Vagina (tissue), 2 donors: ENCODE measurements around the gene STX7. TPM values are rescaled to one million over a fixed set of nuclear protein-coding genes. Genes with fewer than 3 reads are reported as not detected.
A peak's percentile ranks its signal among the peaks of the same experiment; 100 is the strongest.
"Not testable (repeated sequence)": the region's sequence is repeated elsewhere in the genome, so short reads cannot be mapped to it uniquely, and the experiment has no call there.

Experiments
- DNase-seq, 2 donors: peaks; one replicate each; pipeline ENCODE4 v3.0.0-alpha.2; 2017; ENCODE audit errors: extremely low spot score in 2 of 2
- H3K27ac ChIP-seq: fragments of 200-600 bp; sonication (generic); one replicate; pipeline ENCODE4 v1.5.1; 2019
- H3K27me3 ChIP-seq: fragments of 200-600 bp; sonication (generic); one replicate; pipeline ENCODE4 v1.5.1; 2019
- H3K36me3 ChIP-seq, 2 donors: fragments of 200-600 bp; sonication (generic); one replicate each; pipeline ENCODE4 v1.5.1; 2017 to 2019
- H3K4me1 ChIP-seq: fragments of 200-600 bp; sonication (generic); one replicate; pipeline ENCODE4 v1.5.1; 2019
- H3K4me3 ChIP-seq, 2 donors: fragments of 200-600 bp; sonication (generic); 1 replicate in 1 of 2; 2 replicates in 1 of 2; pipeline ENCODE4 v1.5.1; 2016 to 2019
- H3K9me3 ChIP-seq: fragments of 200-600 bp; sonication (generic); one replicate; pipeline ENCODE4 v1.5.1; 2019
- POLR2A ChIP-seq, 2 donors: fragments of 450-650 bp; IDR thresholded peaks; one replicate each; pipeline ENCODE4 v1.6.1; 2017; ENCODE audit warnings: antibody characterized with exemption in 2 of 2, mild to moderate bottlenecking in 2 of 2, moderate library complexity in 2 of 2
- POLR2AphosphoS5 ChIP-seq, 2 donors: sonication (generic); formaldehyde crosslinking; IDR thresholded peaks; one replicate each; pipeline ENCODE4 v1.9.0; 2017; ENCODE audit warnings: antibody characterized with exemption in 2 of 2, mild to moderate bottlenecking in 2 of 2, low read depth in 1 of 2; ENCODE audit not compliant: insufficient read depth in 1 of 2
- intact Hi-C: fragments of 100-400 bp; cut with DNase I; formaldehyde crosslinking; loops from one replicate; pipeline ENCODE4 v1.15.1; 2023
- total RNA-seq: library from RNA; depleted of rRNA; stranded (reverse); fragments of >200 nt; gene quantifications from one replicate; pipeline ENCODE4 v1.2.3, GENCODE V29; 2016
- TF ChIP-seq, protein P1 (sequence below), 3 experiments: fragments of 450-650 bp in 2 of 3; fragments of 200-600 bp in 1 of 3; sonication (generic) in 1 of 3; IDR thresholded peaks; one replicate each; pipeline ENCODE4 v1.5.1; 2017 to 2019; ENCODE audit warnings: antibody characterized with exemption in 3 of 3, mild to moderate bottlenecking in 2 of 3, moderate library complexity in 2 of 3

Gene STX7, protein sequence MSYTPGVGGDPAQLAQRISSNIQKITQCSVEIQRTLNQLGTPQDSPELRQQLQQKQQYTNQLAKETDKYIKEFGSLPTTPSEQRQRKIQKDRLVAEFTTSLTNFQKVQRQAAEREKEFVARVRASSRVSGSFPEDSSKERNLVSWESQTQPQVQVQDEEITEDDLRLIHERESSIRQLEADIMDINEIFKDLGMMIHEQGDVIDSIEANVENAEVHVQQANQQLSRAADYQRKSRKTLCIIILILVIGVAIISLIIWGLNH
- total RNA-seq, result 26.8 TPM

- Histone ChIP-seq H3K27me3 (no peaks in the 10 kb centered on the region), H3K27ac (peak within 1 kb of the TSS; percentile 87), H3K9me3 (no peaks in the 10 kb centered on the region), H3K4me3 (peak within 1 kb of the TSS; percentile 93 to 96), H3K4me1 (peaks cover 41% of the 10 kb centered on the region), H3K36me3 (no peaks in the 10 kb centered on the region)
- DNase-seq, result no peak
- intact Hi-C loops, result no loop called here
- TF ChIP-seq POLR2A (IDR thresholded peaks at IDR 0.05) (peak in 1 of 2 donors; percentile 70), POLR2AphosphoS5 (IDR thresholded peaks at IDR 0.05; ENCODE audit: insufficient read depth in 1 of 2, low read depth in 1 of 2) (peak; percentile 78 to 96)
- TF ChIP-seq, protein P1, sequence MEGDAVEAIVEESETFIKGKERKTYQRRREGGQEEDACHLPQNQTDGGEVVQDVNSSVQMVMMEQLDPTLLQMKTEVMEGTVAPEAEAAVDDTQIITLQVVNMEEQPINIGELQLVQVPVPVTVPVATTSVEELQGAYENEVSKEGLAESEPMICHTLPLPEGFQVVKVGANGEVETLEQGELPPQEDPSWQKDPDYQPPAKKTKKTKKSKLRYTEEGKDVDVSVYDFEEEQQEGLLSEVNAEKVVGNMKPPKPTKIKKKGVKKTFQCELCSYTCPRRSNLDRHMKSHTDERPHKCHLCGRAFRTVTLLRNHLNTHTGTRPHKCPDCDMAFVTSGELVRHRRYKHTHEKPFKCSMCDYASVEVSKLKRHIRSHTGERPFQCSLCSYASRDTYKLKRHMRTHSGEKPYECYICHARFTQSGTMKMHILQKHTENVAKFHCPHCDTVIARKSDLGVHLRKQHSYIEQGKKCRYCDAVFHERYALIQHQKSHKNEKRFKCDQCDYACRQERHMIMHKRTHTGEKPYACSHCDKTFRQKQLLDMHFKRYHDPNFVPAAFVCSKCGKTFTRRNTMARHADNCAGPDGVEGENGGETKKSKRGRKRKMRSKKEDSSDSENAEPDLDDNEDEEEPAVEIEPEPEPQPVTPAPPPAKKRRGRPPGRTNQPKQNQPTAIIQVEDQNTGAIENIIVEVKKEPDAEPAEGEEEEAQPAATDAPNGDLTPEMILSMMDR (IDR thresholded peaks at IDR 0.05), result no peak
These were observed at the start of gene STX7 for GRCh38 chr6:132512638-132513632. TSS of gene STX7 (minus strand) at chr6:132513116. CDS start at chr6:132503530, 9,586 bp downstream.

- H3K36me3 ChIP-seq, H3K4me3 ChIP-seq, H3K4me1 ChIP-seq, DNase-seq, H3K9me3 ChIP-seq, H3K27ac ChIP-seq, H3K27me3 ChIP-seq, intact Hi-C loops: not testable (repeated sequence)
These were observed 47.2 kb upstream of the STX7 start for GRCh38 chr6:132560087-132560486.

GRCh38 chr6:132552372-132552771 lies 39.5 kb upstream of the STX7 start, which contains the start of gene TAAR8:
TSS of gene TAAR8 (plus strand) at chr6:132552672. CDS start at chr6:132552693, 21 bp downstream.
- intact Hi-C loops, result no loop called here

GRCh38 chr6:132551214-132551613 lies 38.3 kb upstream of the STX7 start:
- intact Hi-C loops, result no loop called here
- H3K4me1 ChIP-seq, result no peaks in the 10 kb centered on the region
- no peak overlapping the region for H3K4me3 ChIP-seq
- H3K9me3 ChIP-seq, result no peaks in the 10 kb centered on the region
- H3K36me3 ChIP-seq, result no peaks in the 10 kb centered on the region
- no peak for DNase-seq
- TF ChIP-seq POLR2A (IDR thresholded peaks at IDR 0.05) (no peak), POLR2AphosphoS5 (IDR thresholded peaks at IDR 0.05; ENCODE audit: insufficient read depth in 1 of 2, low read depth in 1 of 2) (no peak)
- TF ChIP-seq, protein P1 (IDR thresholded peaks at IDR 0.05), result no peak
- H3K27me3 ChIP-seq, result no peaks in the 10 kb centered on the region
- no peak overlapping the region for H3K27ac ChIP-seq

More at GRCh38 chr6:132552372-132552771, 39.5 kb upstream of the STX7 start, which contains the start of gene TAAR8:
- no peaks in the 10 kb centered on the region for H3K9me3 ChIP-seq
- no peaks in the 10 kb centered on the region for H3K4me1 ChIP-seq
- no peak within 1 kb of the TSS for H3K4me3 ChIP-seq
- H3K27ac ChIP-seq, result no peak within 1 kb of the TSS
- H3K36me3 ChIP-seq, result no peaks in the 10 kb centered on the region
- no peaks in the 10 kb centered on the region for H3K27me3 ChIP-seq
- no peak for TF ChIP-seq POLR2AphosphoS5 (IDR thresholded peaks at IDR 0.05; ENCODE audit: insufficient read depth in 1 of 2, low read depth in 1 of 2)
- TF ChIP-seq, protein P1 (IDR thresholded peaks at IDR 0.05), result no peak
- no peak for TF ChIP-seq POLR2A (IDR thresholded peaks at IDR 0.05)
- no peak for DNase-seq

DNA sequence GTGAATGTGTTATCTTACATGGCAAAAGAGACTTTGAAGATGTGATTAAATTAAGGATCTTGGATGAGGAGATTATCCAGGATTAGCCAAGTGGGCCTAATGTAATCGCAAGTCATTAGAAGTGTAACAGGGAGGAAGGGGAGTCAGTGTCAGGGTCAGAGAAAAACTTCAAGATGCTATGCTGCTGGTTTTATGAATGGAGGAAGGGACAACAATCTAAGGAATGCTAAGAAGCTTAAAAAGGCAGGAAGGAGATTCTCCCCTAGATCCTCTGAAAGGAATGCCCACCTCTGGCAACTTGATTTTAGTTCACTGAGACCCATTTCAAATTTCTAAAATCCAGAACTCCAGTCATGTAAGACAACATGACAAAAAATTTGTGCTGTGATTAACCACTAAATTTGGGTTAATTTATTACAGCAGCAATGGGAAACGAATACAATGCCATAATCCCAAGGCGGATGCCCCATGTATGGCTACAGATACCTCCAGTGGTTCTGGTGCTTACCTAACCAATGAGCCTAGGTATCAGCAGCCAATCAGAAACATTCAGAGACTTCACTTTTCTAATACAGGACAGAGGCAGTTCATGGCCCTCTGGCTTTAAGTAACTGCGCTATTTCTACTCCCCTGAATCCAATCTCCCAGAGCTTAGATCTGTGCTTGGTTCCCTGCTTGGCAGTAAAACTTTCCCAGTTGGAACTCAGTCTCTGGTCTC lies 36.0 kb upstream of the STX7 start:
- intact Hi-C loops, result no loop called here
- no peak overlapping the region for H3K4me3 ChIP-seq
- H3K27ac ChIP-seq, result no peak overlapping the region
- no peaks in the 10 kb centered on the region for H3K9me3 ChIP-seq
- TF ChIP-seq POLR2A (IDR thresholded peaks at IDR 0.05) (no peak), POLR2AphosphoS5 (IDR thresholded peaks at IDR 0.05; ENCODE audit: insufficient read depth in 1 of 2, low read depth in 1 of 2) (no peak)
- TF ChIP-seq, protein P1 (IDR thresholded peaks at IDR 0.05), result no peak
- H3K36me3 ChIP-seq, result no peaks in the 10 kb centered on the region
- H3K27me3 ChIP-seq, result no peaks in the 10 kb centered on the region
- no peak for DNase-seq
- H3K4me1 ChIP-seq, result no peaks in the 10 kb centered on the region
